HG03103 (cell line): ENCODE measurements around the gene GOLGA6L6.
"Not testable (repeated sequence)": the region's sequence is repeated elsewhere in the genome, so short reads cannot be mapped to it uniquely, and the experiment has no call there.

Experiments
- ATAC-seq: cut with Tn5 transposase; IDR thresholded peaks from one replicate; pipeline ENCODE4 v1.9.1; 2021; ENCODE audit warnings: low read depth; ENCODE audit not compliant: unreplicated experiment

The GOLGA6L6 gene, protein sequence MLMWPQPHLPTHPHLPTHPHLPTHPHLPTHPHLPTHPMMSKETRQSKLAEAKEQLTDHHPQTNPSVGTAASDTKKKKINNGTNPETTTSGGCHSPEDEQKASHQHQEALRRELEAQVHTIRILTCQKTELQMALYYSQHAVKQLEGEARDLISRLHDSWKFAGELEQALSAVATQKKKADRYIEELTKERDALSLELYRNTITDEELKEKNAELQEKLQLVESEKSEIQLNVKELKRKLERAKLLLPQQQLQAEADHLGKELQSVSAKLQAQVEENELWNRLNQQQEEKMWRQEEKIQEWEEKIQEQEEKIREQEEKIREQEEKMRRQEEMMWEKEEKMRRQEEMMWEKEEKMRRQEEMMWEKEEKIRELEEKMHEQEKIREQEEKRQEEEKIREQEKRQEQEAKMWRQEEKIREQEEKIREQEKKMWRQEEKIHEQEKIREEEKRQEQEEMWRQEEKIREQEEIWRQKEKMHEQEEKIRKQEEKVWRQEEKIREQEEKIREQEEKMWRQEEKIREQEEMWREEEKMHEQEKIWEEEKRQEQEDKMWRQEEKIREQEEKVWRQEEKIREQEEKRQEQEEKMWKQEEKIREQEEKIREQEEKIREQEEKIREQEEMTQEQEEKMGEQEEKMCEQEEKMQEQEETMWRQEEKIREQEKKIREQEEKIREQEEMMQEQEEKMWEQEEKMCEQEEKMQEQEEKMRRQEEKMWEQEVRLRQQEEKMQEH

GRCh38 chr15:20541700-20542099, at the start of gene GOLGA6L6:
TSS of gene GOLGA6L6 (minus strand) at chr15:20541800. CDS start at chr15:20541709, 91 bp downstream.
- ATAC-seq, result not testable (repeated sequence)

DNA sequence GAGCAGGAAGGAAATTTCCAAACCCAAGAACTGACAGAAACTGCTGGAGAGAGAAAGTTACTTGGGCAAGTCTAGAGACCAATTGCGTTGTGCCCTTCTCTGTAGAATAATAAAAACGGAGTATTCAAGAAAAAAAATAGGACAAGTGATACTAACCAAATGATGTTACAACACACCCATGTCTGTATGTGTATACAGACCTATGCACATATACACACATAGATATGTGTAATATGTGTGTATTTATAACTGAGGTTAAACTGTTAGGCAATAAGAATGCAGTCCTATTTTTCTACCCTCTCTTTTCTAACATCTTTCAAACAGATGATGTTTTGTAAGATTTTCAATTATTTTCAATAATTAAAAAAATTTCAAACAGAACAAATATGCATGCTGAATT, 48.5 kb upstream of the GOLGA6L6 start:
- not testable (repeated sequence) for ATAC-seq

GRCh38 chr15:20586821-20587220, 45.2 kb upstream of the GOLGA6L6 start:
- ATAC-seq, result not testable (repeated sequence)

DNA sequence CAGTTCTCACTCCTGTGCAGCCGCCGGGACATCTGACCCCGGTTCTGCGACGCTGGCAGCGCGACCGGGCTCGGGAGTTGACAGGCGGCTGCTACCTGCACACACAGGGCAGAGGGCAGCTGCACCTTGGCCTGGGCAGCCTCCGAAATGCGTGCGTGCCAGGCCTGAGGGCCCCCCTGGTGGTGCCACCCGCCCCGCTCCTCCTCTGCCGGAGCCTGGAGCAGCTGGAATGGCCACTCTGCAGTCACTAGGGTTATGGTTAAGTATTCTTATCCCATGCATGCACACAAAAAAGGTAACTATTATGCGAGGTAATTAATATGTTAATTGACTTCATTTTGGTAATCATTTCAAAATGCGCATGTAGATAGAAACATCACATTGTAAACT, 41.1 kb upstream of the GOLGA6L6 start:
- not testable (repeated sequence) for ATAC-seq

DNA sequence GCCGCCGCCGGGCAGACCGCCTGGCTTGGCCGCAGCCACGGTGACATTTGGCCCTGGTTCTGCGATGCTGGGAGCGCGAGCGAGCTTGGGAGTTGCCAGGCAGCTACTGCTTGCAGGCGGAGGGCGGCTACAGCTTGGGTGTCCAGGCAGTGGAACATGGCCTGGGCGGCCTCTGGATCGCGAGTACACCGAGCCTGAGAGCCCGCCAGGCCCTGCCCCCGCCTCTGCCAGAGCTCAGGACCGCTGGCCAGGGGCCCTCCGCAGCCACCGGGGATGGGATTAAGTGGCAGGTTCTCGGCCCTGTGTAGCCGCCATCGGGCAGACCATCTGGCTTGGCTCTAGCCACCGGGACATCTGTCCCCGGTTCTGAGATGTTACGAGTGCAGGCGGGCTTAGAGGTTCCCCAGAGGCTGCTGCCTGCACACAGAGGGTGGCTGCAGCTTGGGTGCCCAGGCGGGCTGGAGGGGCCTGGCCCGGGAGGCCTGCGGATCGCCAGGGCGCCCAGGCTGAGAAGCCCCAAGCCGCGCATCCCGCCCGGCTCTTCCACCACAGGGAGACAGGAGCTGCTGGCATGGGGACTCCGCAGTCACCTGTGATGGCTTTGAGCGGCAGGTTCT, 40.6 kb upstream of the GOLGA6L6 start:
- not testable (repeated sequence) for ATAC-seq

DNA sequence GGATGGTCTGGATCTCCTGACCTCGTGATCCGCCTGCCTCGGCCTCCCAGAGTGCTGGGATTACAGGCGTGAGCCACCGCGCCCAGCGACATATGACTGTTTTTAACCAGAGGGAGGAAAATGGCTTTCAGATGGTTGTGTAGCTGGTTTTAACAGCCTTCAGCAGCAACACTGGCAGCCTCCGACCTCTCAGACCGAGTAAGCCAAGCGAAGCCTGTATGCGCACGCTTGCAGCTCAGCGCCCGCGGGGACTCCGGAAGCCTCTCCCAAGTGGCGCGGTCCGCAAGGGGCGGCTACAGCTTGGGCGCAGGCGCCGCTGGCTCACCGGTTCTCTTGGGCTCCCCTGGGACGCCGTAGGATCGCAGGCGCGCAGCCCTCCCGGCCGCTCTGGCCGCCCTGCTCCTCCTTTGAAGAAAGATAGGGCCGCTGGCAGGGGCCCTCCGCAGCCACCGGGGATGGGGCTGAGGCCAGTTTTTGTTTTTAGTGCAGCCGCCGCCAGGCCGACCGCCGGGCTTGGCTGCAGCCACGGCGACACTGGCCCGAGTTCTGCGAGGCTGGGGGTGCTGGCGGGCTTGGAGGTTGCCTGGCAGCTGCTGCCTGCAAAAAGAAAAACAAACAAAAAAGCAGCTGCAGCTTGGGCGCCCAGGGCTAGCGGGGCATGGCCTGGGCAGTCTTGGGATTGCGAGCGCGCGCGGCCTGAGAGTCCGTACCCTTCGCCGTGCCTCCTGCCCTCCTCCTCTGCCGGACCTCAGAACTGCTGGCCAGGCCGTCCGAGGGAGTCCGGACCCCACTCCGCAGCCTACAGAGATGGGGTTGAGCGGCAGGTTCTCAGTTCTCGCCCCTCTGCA, 39.9 kb upstream of the GOLGA6L6 start:
- not testable (repeated sequence) for ATAC-seq

DNA sequence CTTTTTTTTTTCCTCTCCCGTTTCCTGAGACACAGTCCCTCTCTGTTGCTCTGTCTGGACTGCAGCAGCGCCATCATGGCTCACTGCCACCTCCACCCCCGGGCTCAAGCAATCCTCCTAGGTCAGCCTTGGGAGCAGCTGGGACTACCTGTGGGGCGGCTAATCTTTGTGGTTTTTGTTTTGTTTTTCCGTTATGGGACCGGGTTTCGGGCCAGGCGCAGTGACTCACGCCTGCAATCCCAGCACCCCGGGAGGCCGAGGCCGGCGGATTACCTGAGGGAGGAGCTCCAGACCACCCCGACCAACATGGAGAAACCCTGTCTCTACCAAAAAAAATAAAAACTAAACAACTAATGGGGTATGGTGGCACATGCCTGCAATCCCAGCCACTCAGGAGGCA, 38.1 kb upstream of the GOLGA6L6 start:
- ATAC-seq, result not testable (repeated sequence)

- not testable (repeated sequence) for ATAC-seq
Measured at GRCh38 chr15:20551289-20551688, 9.7 kb upstream of the GOLGA6L6 start.

- ATAC-seq, result not testable (repeated sequence)
Measured at GRCh38 chr15:20505926-20506658, 35.5 kb downstream of the GOLGA6L6 start.

DNA sequence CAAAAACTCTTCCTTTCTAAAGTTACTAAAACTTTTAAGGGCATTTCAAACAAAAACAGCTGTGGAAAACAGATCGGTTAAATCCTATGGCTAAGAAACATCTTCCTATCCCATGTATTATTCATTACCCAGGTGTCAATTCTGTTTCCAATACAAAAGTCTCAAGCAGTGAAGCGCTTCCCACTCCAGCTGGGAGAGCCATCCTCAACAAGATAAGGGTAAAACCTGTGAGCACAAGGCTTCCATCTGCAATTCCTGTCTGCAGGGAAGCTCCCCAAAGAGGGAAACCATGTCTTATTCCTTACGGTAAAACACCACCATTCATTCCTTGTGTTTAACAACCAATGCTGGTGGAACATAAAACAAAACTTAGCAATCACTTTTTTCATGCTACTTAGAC, 38.8 kb downstream of the GOLGA6L6 start:
- not testable (repeated sequence) for ATAC-seq

- not testable (repeated sequence) for ATAC-seq
Measured at GRCh38 chr15:20501512-20502222, 39.9 kb downstream of the GOLGA6L6 start.

DNA sequence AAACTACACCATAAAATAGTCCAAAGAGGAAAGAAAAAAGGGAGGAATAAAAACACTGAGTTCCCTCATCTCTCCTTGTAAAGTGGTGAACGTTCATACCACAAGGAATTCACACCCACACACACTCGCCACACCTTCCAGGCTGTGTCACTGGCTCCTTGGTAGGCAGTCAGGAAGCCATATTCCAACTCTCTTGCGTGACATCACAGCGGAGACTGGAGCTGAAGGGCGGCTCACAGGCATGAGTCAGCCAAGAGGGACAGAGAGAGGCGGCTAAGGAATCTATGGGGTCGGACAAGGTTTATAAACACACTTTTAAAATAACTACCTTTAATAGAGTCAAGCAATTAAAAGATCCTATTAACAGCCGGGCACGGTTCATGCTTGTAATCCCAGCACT, 43.8 kb downstream of the GOLGA6L6 start:
- not testable (repeated sequence) for ATAC-seq

- ATAC-seq, result not testable (repeated sequence)
Measured at GRCh38 chr15:20493035-20493434, 48.6 kb downstream of the GOLGA6L6 start.

DNA sequence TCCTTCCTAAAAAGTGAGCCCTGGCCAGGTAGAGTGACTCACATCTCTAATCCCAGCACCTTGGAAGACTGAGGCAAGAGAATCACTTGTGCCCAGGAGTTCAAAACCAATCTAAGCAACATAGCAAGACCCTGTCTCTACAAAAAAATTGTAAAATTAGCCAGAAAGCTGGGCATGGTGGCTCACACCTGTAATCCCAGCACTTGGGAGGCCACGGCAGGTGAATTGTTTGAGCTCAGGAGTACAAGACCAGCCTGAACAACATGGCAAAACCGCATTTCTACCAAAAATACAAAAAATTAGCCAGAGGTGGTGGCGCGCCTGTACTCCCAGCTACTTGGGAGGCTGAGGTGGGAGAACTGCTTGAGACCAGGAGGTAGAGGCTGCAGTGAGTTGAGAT, 49.0 kb downstream of the GOLGA6L6 start:
- not testable (repeated sequence) for ATAC-seq

DNA sequence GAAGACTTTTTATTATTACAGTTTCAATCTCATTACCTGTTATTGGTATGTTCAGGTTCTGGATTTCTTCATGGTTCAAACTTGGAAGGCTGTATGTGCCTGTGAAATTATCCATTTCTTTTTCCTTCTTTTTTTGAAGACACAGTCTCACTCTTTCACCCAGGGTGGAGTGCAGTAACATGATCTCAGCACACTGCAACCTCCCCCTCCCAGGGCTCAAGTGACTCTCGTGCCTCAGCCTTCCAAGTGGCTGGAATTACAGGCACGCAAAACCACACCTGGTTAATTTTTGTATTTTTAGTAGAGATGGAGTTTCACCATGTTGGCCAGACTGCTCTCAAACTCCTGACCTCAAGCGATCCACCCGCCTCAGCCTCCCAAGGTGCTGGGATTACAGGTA, 52.3 kb downstream of the GOLGA6L6 start:
- not testable (repeated sequence) for ATAC-seq
